Activated naive CD8-positive, alpha-beta T cell treated with anti-CD3 and anti-CD28 coated beads, Interleukin-2, amount 10 ng/mL, durations not matched to agents 7 days and 5 days (primary cell): ENCODE data around the gene AURKA. TPM values are rescaled to one million over a fixed set of nuclear protein-coding genes. Genes with fewer than 3 reads are reported as not detected.
"Not testable (repeated sequence)": the region's sequence is repeated elsewhere in the genome, so short reads cannot be mapped to it uniquely, and the experiment has no call there.

Experiments
- ATAC-seq: fragments of 150-1000 bp; cut with Tn5 transposase; one replicate; pipeline ENCODE4 v1.10.0; 2021; ENCODE audit warnings: low read depth, moderate library complexity
- POLR2A ChIA-PET: fragments of 350-600 bp; sonication (Branson Sonifier 250); formaldehyde crosslinking; loops from one replicate; lab custom pipeline; 2021; ENCODE audit warnings: antibody characterized with exemption; lab: Charles Lee
- DNase-seq: peaks from one replicate; pipeline ENCODE4 v3.0.0; 2021
- H3K27ac Mint-ChIP-seq: one replicate; pipeline ENCODE4 v1.8.0; 2022; ENCODE audit warnings: mild to moderate bottlenecking, mixed read lengths
- H3K27me3 Mint-ChIP-seq: one replicate; pipeline ENCODE4 v1.8.0; 2022; ENCODE audit warnings: mild to moderate bottlenecking, moderate library complexity, mixed read lengths
- H3K36me3 Mint-ChIP-seq: one replicate; pipeline ENCODE4 v1.8.0; 2021; ENCODE audit warnings: mild to moderate bottlenecking, mixed read lengths
- H3K4me1 Mint-ChIP-seq: one replicate; pipeline ENCODE4 v1.8.0; 2021; ENCODE audit warnings: mixed read lengths
- H3K4me3 Mint-ChIP-seq: one replicate; pipeline ENCODE4 v1.8.0; 2022; ENCODE audit warnings: mild to moderate bottlenecking, moderate library complexity, mixed read lengths
- H3K9me3 Mint-ChIP-seq: one replicate; pipeline ENCODE4 v1.8.0; 2021; ENCODE audit warnings: mixed read lengths
- total RNA-seq, 2 experiments: library from RNA; stranded (reverse); gene quantifications; one replicate each; pipeline ENCODE4 v1.2.3, GENCODE V29; 2021

AURKA gene
- total RNA-seq, 2 experiments from 2014 or later, result 52.4 to 60.1 TPM

- peaks cover 48% of the 10 kb centered on the region for H3K36me3 Mint-ChIP-seq
- DNase-seq, result no peak
- no peaks in the 10 kb centered on the region for H3K27me3 Mint-ChIP-seq
- H3K27ac Mint-ChIP-seq, result peak overlapping the region; percentile 48
- peak; percentile 75 for ATAC-seq
- peaks cover 15% of the 10 kb centered on the region for H3K4me1 Mint-ChIP-seq
- H3K4me3 Mint-ChIP-seq, result peak overlapping the region; percentile 48
- no peaks in the 10 kb centered on the region for H3K9me3 Mint-ChIP-seq
- POLR2A ChIA-PET, result no interaction called here
Measured at GRCh38 chr20:56400001-56400640, 8.1 kb upstream of the AURKA start.

GRCh38 chr20:56395166-56395565 lies 3.2 kb upstream of the AURKA start:
- DNase-seq (no peak), ATAC-seq (no peak)
- POLR2A ChIA-PET, result interaction anchor here (0.9 kb wide), 1 partner anchor 73 kb away, joined by 6 read pairs; the partner anchor contains the start of gene RTF2
- Mint-ChIP-seq H3K4me1 (peaks cover 22% of the 10 kb centered on the region), H3K4me3 (no peak overlapping the region), H3K27me3 (no peaks in the 10 kb centered on the region), H3K9me3 (no peaks in the 10 kb centered on the region), H3K27ac (no peak overlapping the region), H3K36me3 (peaks cover 36% of the 10 kb centered on the region)

GRCh38 chr20:56393653-56394052 lies 1.6 kb upstream of the AURKA start:
- Mint-ChIP-seq H3K27me3 (no peaks in the 10 kb centered on the region), H3K27ac (no peak overlapping the region), H3K9me3 (no peaks in the 10 kb centered on the region), H3K4me1 (peaks cover 31% of the 10 kb centered on the region), H3K36me3 (peaks cover 42% of the 10 kb centered on the region), H3K4me3 (no peak overlapping the region)
- DNase-seq, result no peak
- POLR2A ChIA-PET, result interaction anchor here (0.7 to 2.8 kb wide), 5 partner anchors 19 to 107 kb away, joined by 3 to 49 read pairs (median 15); partner anchors contain the start of genes CASS4 and RTF2
- no peak for ATAC-seq

GRCh38 chr20:56392881-56393482 lies 967 bp upstream of the AURKA start:
- DNase-seq (no peak), ATAC-seq (no peak)
- Mint-ChIP-seq H3K27ac (no peak overlapping the region), H3K4me1 (peaks cover 35% of the 10 kb centered on the region), H3K36me3 (peaks cover 47% of the 10 kb centered on the region), H3K9me3 (no peaks in the 10 kb centered on the region), H3K4me3 (no peak overlapping the region), H3K27me3 (no peaks in the 10 kb centered on the region)
- POLR2A ChIA-PET, result interaction anchor here (0.7 to 2.8 kb wide), 9 partner anchors 19 to 108 kb away, joined by 3 to 49 read pairs (median 11); partner anchors contain the start of genes CASS4, FAM210B and RTF2

GRCh38 chr20:56391596-56392131 lies 351 bp downstream of the AURKA start:
- Mint-ChIP-seq H3K9me3 (no peaks in the 10 kb centered on the region), H3K4me3 (no peak overlapping the region), H3K27me3 (no peaks in the 10 kb centered on the region), H3K27ac (no peak overlapping the region), H3K36me3 (peaks cover 46% of the 10 kb centered on the region), H3K4me1 (peaks cover 36% of the 10 kb centered on the region)
- POLR2A ChIA-PET, result interaction anchor here (0.7 to 2.8 kb wide), 14 partner anchors 9 to 93 kb away, joined by 3 to 49 read pairs (median 5); partner anchors contain the start of genes CASS4, FAM210B and RTF2
- ATAC-seq (peak; percentile 40), DNase-seq (no peak)

- Mint-ChIP-seq H3K4me1 (peaks cover 42% of the 10 kb centered on the region), H3K36me3 (peaks cover 50% of the 10 kb centered on the region), H3K9me3 (no peaks in the 10 kb centered on the region), H3K27me3 (no peaks in the 10 kb centered on the region), H3K27ac (no peak overlapping the region), H3K4me3 (no peak overlapping the region)
- DNase-seq, result no peak
- POLR2A ChIA-PET, result interaction anchor here (0.8 to 2.8 kb wide), 7 partner anchors 8 to 78 kb away, joined by 3 to 49 read pairs (median 13); partner anchors contain the start of genes CASS4, FAM210B and RTF2
- ATAC-seq, result no peak
Measured at GRCh38 chr20:56391037-56391436, 978 bp downstream of the AURKA start.

- H3K4me1 Mint-ChIP-seq, result peaks cover 44% of the 10 kb centered on the region
Measured at GRCh38 chr20:56390396-56390795, 1.6 kb downstream of the AURKA start.

GRCh38 chr20:56389807-56390206 lies 2.2 kb downstream of the AURKA start:
- Mint-ChIP-seq H3K4me1 (peaks cover 44% of the 10 kb centered on the region), H3K27ac (peak overlapping the region; percentile 2), H3K27me3 (no peaks in the 10 kb centered on the region), H3K36me3 (peaks cover 48% of the 10 kb centered on the region), H3K9me3 (no peaks in the 10 kb centered on the region), H3K4me3 (no peak overlapping the region)
- ATAC-seq, result no peak
- no peak for DNase-seq
- POLR2A ChIA-PET, result no interaction called here

More at GRCh38 chr20:56390396-56390795, 1.6 kb downstream of the AURKA start:
- not testable (repeated sequence) for H3K27ac Mint-ChIP-seq, H3K4me3 Mint-ChIP-seq, H3K9me3 Mint-ChIP-seq, ATAC-seq, DNase-seq, H3K27me3 Mint-ChIP-seq
- peaks cover 47% of the 10 kb centered on the region for H3K36me3 Mint-ChIP-seq
- POLR2A ChIA-PET, result interaction anchor here (2.8 kb wide), 1 partner anchor 32 kb away, joined by 13 read pairs; the partner anchor contains the start of gene FAM210B

- ATAC-seq, result no peak
- POLR2A ChIA-PET, result no interaction called here
- H3K27ac Mint-ChIP-seq, result peak overlapping the region; percentile 3
Measured at GRCh38 chr20:56388882-56389281, 3.1 kb downstream of the AURKA start.

GRCh38 chr20:56386219-56386618 lies 5.8 kb downstream of the AURKA start:
- no peak for DNase-seq
- H3K4me3 Mint-ChIP-seq, result no peak overlapping the region
- H3K27ac Mint-ChIP-seq, result no peak overlapping the region
- POLR2A ChIA-PET, result no interaction called here
- ATAC-seq, result no peak
- peaks cover 62% of the 10 kb centered on the region for H3K36me3 Mint-ChIP-seq
- peaks cover 54% of the 10 kb centered on the region for H3K4me1 Mint-ChIP-seq
- no peaks in the 10 kb centered on the region for H3K27me3 Mint-ChIP-seq
- no peaks in the 10 kb centered on the region for H3K9me3 Mint-ChIP-seq

More at GRCh38 chr20:56388882-56389281, 3.1 kb downstream of the AURKA start:
- H3K36me3 Mint-ChIP-seq, result peaks cover 48% of the 10 kb centered on the region
- H3K27me3 Mint-ChIP-seq, result no peaks in the 10 kb centered on the region
- no peak for DNase-seq
- H3K9me3 Mint-ChIP-seq, result no peaks in the 10 kb centered on the region
- H3K4me1 Mint-ChIP-seq, result peaks cover 46% of the 10 kb centered on the region
- H3K4me3 Mint-ChIP-seq, result no peak overlapping the region

GRCh38 chr20:56385130-56385529 lies 6.9 kb downstream of the AURKA start:
- POLR2A ChIA-PET, result no interaction called here
- no peaks in the 10 kb centered on the region for H3K9me3 Mint-ChIP-seq
- DNase-seq, result no peak
- no peak overlapping the region for H3K4me3 Mint-ChIP-seq
- peaks cover 62% of the 10 kb centered on the region for H3K36me3 Mint-ChIP-seq
- no peak for ATAC-seq
- no peaks in the 10 kb centered on the region for H3K27me3 Mint-ChIP-seq
- H3K4me1 Mint-ChIP-seq, result peaks cover 54% of the 10 kb centered on the region
- H3K27ac Mint-ChIP-seq, result peak overlapping the region; percentile 8

GRCh38 chr20:56383334-56383733 lies 8.7 kb downstream of the AURKA start:
- no peak for ATAC-seq
- Mint-ChIP-seq H3K27ac (no peak overlapping the region), H3K4me3 (no peak overlapping the region), H3K36me3 (peaks cover 58% of the 10 kb centered on the region), H3K4me1 (peaks cover 48% of the 10 kb centered on the region), H3K27me3 (no peaks in the 10 kb centered on the region), H3K9me3 (no peaks in the 10 kb centered on the region)
- DNase-seq, result no peak
- POLR2A ChIA-PET, result interaction anchor here (1.3 kb wide), 1 partner anchor 8 kb away, joined by 6 read pairs; the partner anchor contains the start of genes AURKA and CSTF1

GRCh38 chr20:56382696-56383095 lies 9.3 kb downstream of the AURKA start:
- H3K27ac Mint-ChIP-seq, result peak overlapping the region; percentile 15
- DNase-seq, result no peak
- H3K4me1 Mint-ChIP-seq, result peaks cover 49% of the 10 kb centered on the region
- no peak for ATAC-seq
- H3K9me3 Mint-ChIP-seq, result no peaks in the 10 kb centered on the region
- POLR2A ChIA-PET, result interaction anchor here (1.3 kb wide), 1 partner anchor 9 kb away, joined by 6 read pairs; the partner anchor contains the start of genes AURKA and CSTF1
- peaks cover 59% of the 10 kb centered on the region for H3K36me3 Mint-ChIP-seq
- H3K4me3 Mint-ChIP-seq, result no peak overlapping the region
- no peaks in the 10 kb centered on the region for H3K27me3 Mint-ChIP-seq
